K562 (cell line): ENCODE measurements around the gene HAUS3. TPM values are rescaled to one million over a fixed set of nuclear protein-coding genes. Genes with fewer than 3 reads are reported as not detected.

ENCODE experiments used
- BCLAF1 ChIP-seq, 2 experiments: fragments of 450-650 bp in 1 of 2; IDR thresholded peaks; 2 replicates each; pipeline ENCODE4 v1.6.1; 2011 to 2017; ENCODE audit warnings: low read depth in 2 of 2, antibody characterized with exemption in 1 of 2, borderline replicate concordance in 1 of 2, low read length in 1 of 2, mild to moderate bottlenecking in 1 of 2, mixed read lengths in 1 of 2; ENCODE audit not compliant: control insufficient read depth in 1 of 2
- CHD4 ChIP-seq: fragments of 200-600 bp; sonication (generic); IDR thresholded peaks from 3 replicates; pipeline ENCODE4 v1.6.1; 2012; ENCODE audit warnings: low read depth, mild to moderate bottlenecking, mixed read lengths, low read length, inconsistent platforms; ENCODE audit not compliant: insufficient read depth, insufficient replicate concordance, poor library complexity, severe bottlenecking
- DPF2 ChIP-seq: fragments of 450-650 bp; IDR thresholded peaks from 2 replicates; pipeline ENCODE4 v1.6.1; 2016
- FOXK2 ChIP-seq, 2 experiments: fragments of 450-650 bp; IDR thresholded peaks in 1 of 2; conservative IDR thresholded peaks in 1 of 2; 2 replicates each; pipeline ENCODE4 v1.6.1; 2016; ENCODE audit warnings: low read depth in 2 of 2, mild to moderate bottlenecking in 1 of 2
- NFXL1 ChIP-seq: fragments of 450-650 bp; formaldehyde crosslinking; IDR thresholded peaks from 2 replicates; pipeline ENCODE4 v1.4.0; 2021; ENCODE audit warnings: mild to moderate bottlenecking
- NFYB ChIP-seq: IDR thresholded peaks from 2 replicates; pipeline ENCODE4 v1.6.1; 2011; ENCODE audit warnings: mild to moderate bottlenecking, moderate library complexity; ENCODE audit not compliant: insufficient read length; ENCODE audit errors: extremely low read depth
- POLR2AphosphoS5 ChIP-seq: IDR thresholded peaks from 2 replicates; pipeline ENCODE4 v1.6.1; 2011; ENCODE audit warnings: mild to moderate bottlenecking, low read depth, low read length, moderate library complexity; ENCODE audit not compliant: control insufficient read depth, insufficient read depth
- SMARCA4 ChIP-seq: fragments of 450-650 bp; IDR thresholded peaks from 2 replicates; pipeline ENCODE4 v1.6.1; 2016
- SPI1 ChIP-seq: IDR thresholded peaks from 2 replicates; pipeline ENCODE4 v1.6.1; 2011; ENCODE audit warnings: low read depth, low read length, control low read depth, borderline replicate concordance
- SRSF9 ChIP-seq: fragments of 200-400 bp; formaldehyde crosslinking; IDR thresholded peaks from 2 replicates; pipeline ENCODE4 v1.6.1; 2017; ENCODE audit warnings: low read depth, low read length, borderline replicate concordance
- THRB ChIP-seq: fragments of 450-650 bp; formaldehyde crosslinking; conservative IDR thresholded peaks from 2 replicates; pipeline ENCODE4 v1.4.0; 2022; ENCODE audit warnings: mild to moderate bottlenecking, missing genetic modification characterization
- TRIM24 ChIP-seq, 2 experiments: fragments of 450-650 bp; IDR thresholded peaks; 2 replicates each; pipeline ENCODE4 v1.6.1; 2016
- ZNF224 ChIP-seq: sonication (generic); formaldehyde crosslinking; IDR thresholded peaks from 2 replicates; pipeline ENCODE4 v1.8.0; 2022; ENCODE audit warnings: mild to moderate bottlenecking, missing genetic modification reagents
- ZNF232 ChIP-seq: sonication (generic); formaldehyde crosslinking; IDR thresholded peaks from 2 replicates; pipeline ENCODE4 v1.8.0; 2022; ENCODE audit warnings: mild to moderate bottlenecking, missing genetic modification reagents
- ZNF277 ChIP-seq: fragments of 250-450 bp; sonication (Bioruptor Pico); IDR thresholded peaks from 2 replicates; pipeline ENCODE4 v1.8.0; 2022; ENCODE audit warnings: inconsistent platforms, mild to moderate bottlenecking, moderate library complexity, borderline replicate concordance
- ZNF3 ChIP-seq: fragments of 250-450 bp; sonication (Bioruptor Pico); IDR thresholded peaks from 2 replicates; pipeline ENCODE4 v1.5.0; 2021; ENCODE audit warnings: mild to moderate bottlenecking, moderate library complexity
- ZNF41 ChIP-seq: fragments of 250-450 bp; sonication (Bioruptor Pico); conservative IDR thresholded peaks from 2 replicates; pipeline ENCODE4 v1.4.0; 2020; ENCODE audit warnings: mild to moderate bottlenecking
- ZNF449 ChIP-seq: fragments of 250-450 bp; sonication (Bioruptor Pico); IDR thresholded peaks from 2 replicates; pipeline ENCODE4 v1.8.0; 2022; ENCODE audit warnings: moderate library complexity, mild to moderate bottlenecking, inconsistent platforms
- ZNF583 ChIP-seq: fragments of 250-450 bp; sonication (Bioruptor Pico); IDR thresholded peaks from 2 replicates; pipeline ENCODE4 v1.4.0; 2020
- ZZZ3 ChIP-seq: fragments of 450-650 bp; IDR thresholded peaks from 2 replicates; pipeline ENCODE4 v1.6.1; 2016; ENCODE audit warnings: antibody characterized with exemption, mild to moderate bottlenecking, moderate library complexity
- polyA plus RNA-seq, 8 experiments: library from polyadenylated mRNA; depleted of rRNA in 4 of 8; stranded (reverse) in 5 of 8; unstranded in 3 of 8; fragments of >200 nt; fragmentation: Nextera tagmentation in 2 of 8; fragmentation: Illumina TruSeq in 1 of 8; extraction: Ambion mirVana in 2 of 8; extraction: Trizol in 1 of 8; gene quantifications; 2 replicates each; pipeline versions ENCODE4 v1.2.1 to v1.2.3, GENCODE V29; 2011 to 2014; ENCODE audit warnings: inconsistent platforms in 1 of 8, missing spikeins in 1 of 8
- total RNA-seq, 7 experiments: library from RNA; depleted of rRNA in 6 of 7; stranded (reverse); fragments of >200 nt in 6 of 7; fragmentation: Illumina TruSeq in 2 of 7; extraction: Trizol in 2 of 7; gene quantifications; 2 replicates each; pipeline versions ENCODE4 v1.2.1 to v1.2.3, GENCODE V29; 2011 to 2021; ENCODE audit warnings: low replicate concordance in 1 of 7

The HAUS3 gene
- total and polyA plus RNA-seq, 9 of the 15 experiments (the other 6 are each of a cell fraction or from before 2014, with no cell fraction given): 8.9 to 25.7 (median 21.5) TPM

- TF ChIP-seq POLR2AphosphoS5: peak; percentile 43; the same call in 1 of the 2 replicates
- peak in 1 of 2 experiments; percentile 45; a peak in 1 of 4 replicates for TF ChIP-seq FOXK2 (conservative IDR thresholded peaks at IDR 0.05 in 1 of 2, IDR thresholded peaks at IDR 0.05 in 1 of 2; ENCODE audit: low read depth in 2 of 2)
- TF ChIP-seq ZZZ3: no peak
- no peak for TF ChIP-seq SRSF9
- TF ChIP-seq ZNF449: no peak
- TF ChIP-seq NFXL1 (CRISPR knock-in tag): no peak
- TF ChIP-seq SPI1: no peak
- TF ChIP-seq ZNF583 (CRISPR knock-in tag): no peak
- no peak for TF ChIP-seq NFYB
- 0 out of 2 replicates have a peak, but pooled peaks have one; percentile 10 for TF ChIP-seq SMARCA4
- TF ChIP-seq CHD4: no peak
- TF ChIP-seq ZNF277 (CRISPR knock-in tag): no peak
- TF ChIP-seq TRIM24 (IDR thresholded peaks at IDR 0.05): no peak
- no peak for TF ChIP-seq ZNF41 (CRISPR knock-in tag)
- TF ChIP-seq BCLAF1 (IDR thresholded peaks at IDR 0.05; ENCODE audit: borderline replicate concordance in 1 of 2, control insufficient read depth in 1 of 2, low read depth in 2 of 2, low read length in 1 of 2): no peak
- no peak for TF ChIP-seq THRB
- TF ChIP-seq ZNF3 (CRISPR knock-in tag): no peak
- peak; percentile 70; the same call in 1 of the 2 replicates for TF ChIP-seq DPF2
- TF ChIP-seq ZNF232: no peak
- no peak for TF ChIP-seq ZNF224 (CRISPR knock-in tag)
Observed at GRCh38 chr4:2267320-2267811, 25.4 kb upstream of the HAUS3 start (continued).
